GM19468 (cell line): ENCODE data around the gene OR10G8.

Experiments
- ATAC-seq: cut with Tn5 transposase; IDR thresholded peaks from one replicate; pipeline ENCODE4 v1.9.1; 2021; ENCODE audit warnings: mild to moderate bottlenecking, moderate library complexity, moderate number of reproducible peaks; ENCODE audit not compliant: unreplicated experiment; ENCODE audit errors: extremely low read depth

Gene OR10G8

GRCh38 chr11:124075841-124076651, 49.4 kb downstream of the OR10G8 start:
- no peak for ATAC-seq

DNA sequence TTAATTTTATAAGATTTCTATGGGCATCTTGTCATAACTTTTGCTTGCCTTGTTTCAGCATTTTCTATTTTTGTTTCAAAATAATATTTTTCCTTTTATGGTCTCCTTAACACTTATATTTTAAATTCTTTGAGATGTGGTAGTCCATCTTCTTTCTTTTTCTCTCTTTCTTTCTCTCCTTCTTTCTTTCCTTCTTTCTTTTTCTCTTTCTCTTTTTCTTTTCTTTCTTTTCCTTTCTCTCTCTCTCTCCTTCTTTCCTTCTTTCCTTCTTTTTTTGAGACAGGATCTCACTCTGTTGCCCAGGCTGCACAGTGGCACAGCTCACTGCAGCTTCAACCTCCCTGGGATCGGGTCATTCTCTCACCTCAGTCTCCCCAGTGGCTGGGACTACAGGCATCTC, 50.7 kb downstream of the OR10G8 start:
- ATAC-seq, result no peak

DNA sequence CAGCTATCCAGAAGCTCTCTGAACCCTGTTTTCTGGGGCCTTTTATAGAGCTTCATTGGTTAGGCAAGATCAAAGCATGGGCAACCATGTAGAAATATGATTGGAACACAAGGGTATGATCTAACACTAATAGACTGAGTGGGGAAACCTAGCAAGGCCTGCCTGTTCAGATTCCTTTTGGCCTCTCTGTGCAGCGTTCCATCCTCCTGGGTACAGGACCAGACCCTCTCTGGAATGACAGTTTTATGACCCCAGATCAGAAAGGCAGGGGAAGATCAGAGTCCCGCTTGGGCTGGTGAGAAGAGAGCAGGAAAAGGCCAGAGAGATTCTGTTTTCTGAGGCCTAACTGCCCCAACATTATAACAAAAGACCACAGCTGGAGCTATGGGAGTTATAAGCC, 52.0 kb downstream of the OR10G8 start:
- no peak for ATAC-seq

GRCh38 chr11:124079631-124080326, 53.2 kb downstream of the OR10G8 start:
- no peak for ATAC-seq
